Stimulated activated CD8-positive, alpha-beta memory T cell treated with anti-CD3 and anti-CD28 coated beads, Interleukin-4, amount 100 ng/mL, for 48 hours (primary cell): ENCODE measurements around the gene ALDH4A1.

ENCODE experiments used
- DNase-seq: peaks from one replicate; pipeline ENCODE4 v3.0.0-alpha.2; 2020

Gene ALDH4A1

DNA sequence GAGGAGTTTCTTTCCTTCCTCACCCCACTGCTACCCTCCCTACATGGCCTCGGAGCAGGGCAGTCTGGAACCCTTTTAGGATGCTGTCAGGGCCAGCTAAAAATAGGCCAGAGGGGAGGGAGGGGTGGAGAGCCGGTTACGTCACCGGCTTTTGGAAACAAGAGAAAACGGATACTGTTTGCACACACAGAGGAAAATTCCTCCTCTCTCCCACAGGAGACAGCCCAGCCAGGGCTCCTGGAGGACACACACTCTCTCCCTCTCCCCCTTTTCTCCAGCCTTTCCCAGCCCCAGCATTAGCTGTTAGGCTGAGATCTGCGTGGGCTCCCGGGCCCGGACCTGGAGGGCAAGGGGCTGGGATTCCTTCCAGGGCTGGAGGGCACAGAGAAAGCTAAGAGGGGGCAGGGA lies 20.0 kb upstream of the ALDH4A1 start:
- DNase-seq: no peak

DNA sequence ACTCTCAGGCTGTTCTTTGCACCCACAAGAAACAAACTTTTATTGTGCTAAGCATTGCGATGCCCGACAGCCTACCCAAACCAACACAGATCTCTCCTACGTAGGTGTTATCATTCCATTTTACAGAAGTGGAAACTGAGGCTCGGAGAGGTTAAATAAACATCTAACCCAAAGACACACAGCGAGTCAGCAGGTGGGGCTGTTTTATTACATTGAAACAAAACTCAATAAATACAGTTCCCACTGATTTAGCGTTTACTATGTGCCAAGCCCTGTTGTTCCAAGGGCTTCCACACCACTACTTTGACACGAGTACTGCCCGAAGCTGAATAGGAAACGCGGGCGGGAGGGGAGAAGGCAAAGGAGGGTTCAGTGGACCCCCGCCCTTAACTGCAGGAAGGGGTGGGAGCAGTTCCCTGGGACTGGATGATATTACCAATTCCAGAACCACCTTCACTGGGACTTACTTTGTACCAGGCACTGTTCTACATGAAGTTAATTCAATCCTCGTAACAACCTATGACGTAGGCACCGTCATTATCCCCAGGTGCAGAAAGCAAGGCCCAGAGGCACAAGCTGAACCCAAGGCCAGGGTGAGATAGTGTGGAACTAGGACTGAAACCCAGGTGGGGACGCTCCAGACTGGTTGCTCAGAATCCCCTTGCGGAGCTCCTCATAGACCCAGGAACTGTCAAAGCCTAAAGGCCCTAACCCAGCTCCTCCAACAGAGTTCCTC lies 19.3 kb upstream of the ALDH4A1 start:
- DNase-seq: no peak

DNA sequence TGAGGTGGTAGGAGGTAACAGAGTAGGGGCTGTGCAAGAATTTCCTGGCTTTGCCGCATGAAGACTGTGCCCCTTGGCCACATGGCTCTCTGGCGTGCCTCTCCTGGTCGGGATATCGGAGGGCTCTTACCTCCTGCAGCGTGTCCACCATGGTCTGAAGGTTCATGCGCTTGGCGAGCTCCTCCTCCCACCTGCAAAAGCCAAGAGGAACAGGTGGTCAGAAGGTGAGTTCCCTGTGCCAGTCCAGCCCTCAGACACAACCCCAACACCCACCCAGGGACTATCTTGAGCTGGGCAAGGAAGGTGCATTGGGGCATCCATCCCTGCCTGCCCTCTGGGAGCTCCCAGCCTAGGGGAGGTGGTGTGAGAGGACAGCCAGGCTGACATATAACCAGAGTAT lies 18.6 kb upstream of the ALDH4A1 start:
- DNase-seq: no peak

DNA sequence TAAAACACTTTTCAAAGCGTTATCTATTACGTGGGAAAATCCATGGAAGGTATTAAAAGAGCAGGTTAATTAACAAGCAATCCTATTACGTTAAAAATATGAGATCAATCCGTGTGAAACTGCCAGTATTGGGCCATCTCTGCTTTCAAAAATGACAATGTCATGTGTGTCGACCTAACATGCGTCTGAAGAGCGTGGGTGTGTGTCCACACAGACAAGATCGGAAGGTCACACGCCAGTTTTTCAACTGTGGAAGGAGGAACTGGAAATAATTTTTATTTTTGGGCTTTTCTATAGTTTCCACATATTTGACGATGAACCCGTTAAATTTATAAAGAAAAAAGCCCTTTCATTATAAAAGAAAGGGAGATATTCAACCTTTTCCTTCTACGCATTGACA lies 17.6 kb upstream of the ALDH4A1 start:
- no peak for DNase-seq

DNA sequence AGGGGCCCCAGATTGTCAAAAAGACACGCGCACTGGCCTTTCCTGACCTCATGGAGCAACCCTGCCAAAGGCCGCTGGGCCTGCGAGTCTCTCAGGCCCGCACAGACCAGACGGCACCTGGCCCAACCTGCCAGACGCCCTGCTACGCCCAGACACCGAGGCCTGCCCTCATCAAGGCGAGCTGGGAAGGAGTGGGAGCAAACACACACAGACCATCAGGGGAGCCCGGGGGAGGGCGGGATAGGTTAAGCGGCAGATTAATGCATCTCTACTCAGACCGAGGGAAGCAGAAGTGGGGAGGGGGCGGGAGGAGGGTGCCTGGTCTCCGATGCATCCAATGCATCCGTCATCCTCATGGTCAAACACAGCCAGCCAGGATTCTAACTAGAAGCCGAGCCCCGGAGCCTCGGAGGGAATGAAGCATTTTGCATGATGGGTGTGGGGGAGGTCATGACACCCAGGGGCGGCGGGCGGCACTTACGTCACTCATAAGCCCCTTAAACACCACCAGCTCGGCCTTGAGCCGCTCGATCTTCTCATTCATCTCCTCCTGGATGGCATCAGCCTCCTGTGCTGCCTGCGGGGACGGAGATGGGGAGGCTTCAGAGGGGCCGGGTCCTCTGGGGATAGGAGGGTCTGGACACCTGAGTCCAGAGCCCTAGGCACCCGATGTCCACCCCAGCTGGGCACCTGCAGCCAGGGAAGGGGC lies 17.0 kb upstream of the ALDH4A1 start:
- DNase-seq: no peak

DNA sequence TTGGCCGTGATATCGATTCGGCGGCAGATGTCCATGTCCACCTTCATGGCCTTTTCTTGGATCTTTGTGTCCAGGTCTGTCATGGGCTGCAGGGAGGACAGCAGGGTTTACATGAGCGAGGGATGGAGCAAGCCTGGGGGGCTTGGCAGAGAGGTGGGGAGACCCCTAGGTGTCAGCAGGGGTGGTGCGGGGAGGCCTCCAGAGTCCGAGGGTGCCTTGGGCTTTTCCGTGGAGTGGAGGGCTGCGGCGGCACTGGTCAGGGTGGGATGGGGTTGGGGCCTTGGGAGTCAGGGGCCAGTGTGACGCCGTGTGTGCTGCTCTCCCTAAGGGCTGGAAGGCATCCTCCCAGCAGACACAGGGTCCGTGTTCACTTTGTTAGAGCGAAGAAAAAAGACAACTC lies 16.1 kb upstream of the ALDH4A1 start:
- no peak for DNase-seq

DNA sequence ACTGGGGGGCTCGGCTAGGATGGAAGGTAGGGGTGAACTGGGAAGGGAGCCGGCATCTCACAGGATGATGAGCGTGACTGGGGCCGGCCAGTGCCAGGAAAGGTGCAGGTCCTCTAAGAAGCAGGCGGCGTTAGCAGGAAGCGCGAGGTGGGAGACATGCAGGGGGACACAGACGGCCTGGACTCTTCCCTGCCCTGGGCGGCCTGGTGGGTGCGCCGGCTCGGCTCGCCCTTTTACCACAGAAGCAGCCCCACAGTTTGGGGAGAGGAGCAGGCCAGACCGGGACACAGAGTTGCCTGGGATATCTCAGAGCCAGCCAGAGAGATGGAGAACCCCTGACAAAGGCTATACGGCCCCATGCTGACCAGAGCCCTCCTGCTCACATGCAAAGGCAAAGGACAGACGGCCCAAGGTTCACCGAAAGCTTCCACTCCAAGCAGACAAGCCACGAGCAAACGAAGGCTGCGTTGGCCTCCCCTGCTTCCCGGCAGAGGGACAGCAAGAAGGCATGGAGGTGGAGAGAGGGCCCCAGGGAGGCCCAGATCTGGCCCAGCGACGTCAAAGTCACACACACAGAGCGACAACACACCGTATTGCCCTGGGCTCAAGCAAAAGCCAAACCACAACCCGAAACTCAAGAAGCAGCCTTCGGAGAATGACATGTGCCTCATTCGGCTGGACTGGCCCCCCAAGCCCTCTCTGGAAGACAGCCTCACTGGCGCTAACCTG lies 14.9 kb upstream of the ALDH4A1 start:
- DNase-seq: no peak

DNA sequence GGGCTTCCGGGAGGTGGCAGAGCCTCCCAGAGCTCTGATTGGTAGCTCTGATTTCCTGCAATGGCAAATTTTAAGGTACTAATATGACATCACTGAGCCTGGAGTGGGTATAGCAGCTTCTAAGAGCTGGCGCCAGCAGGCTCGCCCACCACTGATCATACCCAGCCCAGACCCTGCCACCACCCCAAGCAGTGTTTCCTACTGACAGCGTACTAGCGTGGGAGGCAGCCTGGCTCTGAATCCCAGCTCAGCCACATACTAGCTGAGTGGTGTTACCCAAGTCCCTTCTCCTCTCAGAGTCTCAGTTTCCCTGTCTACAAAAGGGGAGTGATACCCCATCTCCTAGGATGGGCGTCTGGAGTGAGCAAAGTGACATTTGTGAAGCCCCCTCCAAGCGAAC lies 13.0 kb upstream of the ALDH4A1 start:
- no peak for DNase-seq

DNA sequence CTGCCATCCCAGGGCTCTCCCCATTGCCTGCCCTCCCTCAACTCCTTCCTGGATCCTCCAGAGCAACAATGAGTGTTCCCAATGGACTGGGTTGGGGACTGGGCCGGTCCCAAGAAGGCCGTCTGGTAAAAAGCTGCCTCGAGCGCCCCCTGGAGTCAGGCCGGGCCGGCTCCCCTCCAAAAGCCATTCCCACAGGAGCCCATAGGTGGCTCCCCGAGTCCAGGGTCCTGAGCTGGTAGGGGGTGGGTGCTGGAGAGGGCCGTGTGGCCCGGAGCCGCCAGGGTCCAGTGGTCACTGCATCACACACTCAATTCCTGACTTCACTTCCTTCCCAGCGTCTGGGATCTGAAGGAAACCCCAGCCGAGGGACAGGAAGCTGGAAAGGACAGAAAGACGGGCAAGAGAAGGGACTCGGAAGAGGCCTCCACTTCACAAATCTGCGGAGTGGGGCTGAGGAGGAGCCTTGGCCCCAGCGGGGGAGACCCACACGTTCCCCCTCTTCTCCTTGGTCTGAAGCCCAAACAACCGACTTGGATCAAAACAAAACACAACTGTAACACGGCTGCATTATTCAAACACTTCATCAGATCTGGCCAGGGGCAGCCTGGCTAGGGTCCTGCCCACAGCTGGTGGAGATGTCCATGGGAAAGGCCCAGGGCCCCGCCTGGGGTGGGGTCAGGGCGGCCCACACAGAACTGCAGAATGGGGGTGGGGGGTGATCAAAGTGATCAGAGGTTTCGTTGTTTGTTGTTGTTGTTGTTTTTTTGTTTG lies 10.9 kb upstream of the ALDH4A1 start:
- peak; percentile 89 for DNase-seq

DNA sequence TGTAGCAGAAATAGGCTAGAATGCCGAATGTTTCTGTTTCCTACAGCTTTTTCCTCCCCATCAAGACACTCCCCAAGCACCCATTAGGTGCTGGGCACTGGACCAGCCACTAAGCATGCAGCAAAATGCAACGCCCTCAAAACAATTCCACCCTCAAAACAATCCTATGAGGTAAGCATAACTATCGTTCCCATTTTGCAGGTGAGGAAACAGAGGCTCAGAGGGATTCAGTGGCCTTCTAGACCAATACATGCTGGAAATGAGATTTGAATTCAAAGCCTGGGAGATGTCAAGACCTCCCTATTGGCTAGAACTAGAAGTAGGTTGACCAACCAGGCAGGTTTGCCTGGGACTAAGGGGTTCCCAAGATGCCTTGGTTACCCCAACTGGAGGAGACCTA lies 10.2 kb upstream of the ALDH4A1 start:
- no peak for DNase-seq

DNA sequence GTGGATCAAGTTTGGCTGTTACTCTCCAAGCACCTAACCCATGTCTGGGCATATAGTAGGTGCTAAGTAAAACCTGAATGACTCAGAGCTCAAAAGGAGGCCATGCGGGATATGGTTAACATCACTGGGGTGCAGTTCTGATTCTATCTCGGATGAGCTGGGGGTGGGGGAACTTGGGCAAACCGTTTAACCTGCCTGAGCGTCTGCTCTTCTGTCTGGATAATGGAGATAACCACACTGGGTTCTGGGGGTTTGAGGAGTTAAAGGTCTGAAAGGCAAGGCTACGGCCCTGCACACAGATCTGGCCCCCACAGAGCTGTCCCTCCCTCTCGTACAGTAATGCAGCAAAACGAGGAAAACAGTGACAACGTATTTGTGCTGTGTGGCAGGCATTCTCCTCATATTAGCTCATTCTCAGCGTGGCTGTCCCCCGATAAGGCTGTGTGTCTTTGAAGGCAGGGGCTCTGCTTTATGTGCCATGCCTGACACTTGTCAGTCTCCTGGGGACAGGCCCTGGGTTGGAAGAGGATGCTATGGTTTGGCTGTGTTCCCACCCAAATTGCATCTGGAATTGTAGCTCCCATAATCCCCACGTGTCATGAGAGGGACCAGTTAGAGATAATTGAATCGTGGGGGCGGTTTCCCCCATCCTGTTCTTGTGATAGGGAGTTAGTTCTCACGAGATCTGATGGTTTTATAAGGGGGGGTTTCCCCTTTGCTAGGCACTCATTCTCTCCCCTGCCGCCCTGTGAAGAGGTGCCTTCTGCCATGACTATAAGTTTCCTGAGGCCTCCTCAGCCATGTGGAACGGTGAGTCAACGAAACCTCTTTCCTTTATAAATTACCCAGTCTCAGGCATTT lies 6.8 kb upstream of the ALDH4A1 start:
- DNase-seq: no peak

DNA sequence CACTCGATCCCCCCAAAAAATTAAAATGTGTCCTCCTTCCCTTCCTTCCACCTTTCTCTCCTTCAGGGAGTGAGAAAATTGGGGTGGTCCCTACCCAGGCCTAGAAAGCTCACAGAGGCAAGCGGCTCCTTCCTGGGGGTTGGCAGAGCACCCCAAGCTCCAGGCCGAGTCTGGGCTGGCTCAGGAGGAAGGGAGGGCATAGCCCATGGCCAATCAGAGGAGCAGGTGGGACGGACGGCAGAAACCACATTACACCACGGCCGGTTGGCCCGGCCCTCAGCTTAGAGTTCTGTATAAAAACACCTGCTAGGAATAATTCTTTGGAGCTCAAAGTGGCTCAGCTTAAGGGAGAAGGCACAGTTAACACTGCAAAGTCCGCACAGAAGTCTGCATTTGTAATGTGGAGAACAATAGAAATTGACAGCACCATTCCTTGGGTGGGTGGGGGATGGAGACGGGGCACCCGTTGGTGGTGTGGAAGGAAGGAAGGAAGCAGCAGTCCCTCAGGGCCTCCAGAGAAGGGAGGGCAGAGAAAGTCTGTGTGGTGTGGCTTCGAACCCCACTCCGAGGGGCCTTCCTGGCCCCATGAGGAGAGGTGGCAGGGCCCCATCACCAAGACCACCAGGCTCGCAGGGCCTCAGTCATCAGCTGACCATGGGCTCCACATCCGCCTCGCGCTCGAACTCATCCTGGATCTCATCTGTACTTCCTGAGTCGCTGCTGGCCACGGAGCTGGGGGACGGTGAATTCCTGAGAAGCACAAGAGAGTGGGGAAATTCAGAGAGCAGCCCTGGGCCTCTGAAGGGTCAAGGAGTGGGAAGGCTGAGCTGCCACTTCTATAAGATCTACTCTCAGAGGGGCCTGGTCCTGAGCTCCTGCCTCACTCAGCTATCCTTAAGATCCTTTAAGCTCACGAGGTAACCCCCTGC lies 5.8 kb upstream of the ALDH4A1 start:
- DNase-seq: no peak

DNA sequence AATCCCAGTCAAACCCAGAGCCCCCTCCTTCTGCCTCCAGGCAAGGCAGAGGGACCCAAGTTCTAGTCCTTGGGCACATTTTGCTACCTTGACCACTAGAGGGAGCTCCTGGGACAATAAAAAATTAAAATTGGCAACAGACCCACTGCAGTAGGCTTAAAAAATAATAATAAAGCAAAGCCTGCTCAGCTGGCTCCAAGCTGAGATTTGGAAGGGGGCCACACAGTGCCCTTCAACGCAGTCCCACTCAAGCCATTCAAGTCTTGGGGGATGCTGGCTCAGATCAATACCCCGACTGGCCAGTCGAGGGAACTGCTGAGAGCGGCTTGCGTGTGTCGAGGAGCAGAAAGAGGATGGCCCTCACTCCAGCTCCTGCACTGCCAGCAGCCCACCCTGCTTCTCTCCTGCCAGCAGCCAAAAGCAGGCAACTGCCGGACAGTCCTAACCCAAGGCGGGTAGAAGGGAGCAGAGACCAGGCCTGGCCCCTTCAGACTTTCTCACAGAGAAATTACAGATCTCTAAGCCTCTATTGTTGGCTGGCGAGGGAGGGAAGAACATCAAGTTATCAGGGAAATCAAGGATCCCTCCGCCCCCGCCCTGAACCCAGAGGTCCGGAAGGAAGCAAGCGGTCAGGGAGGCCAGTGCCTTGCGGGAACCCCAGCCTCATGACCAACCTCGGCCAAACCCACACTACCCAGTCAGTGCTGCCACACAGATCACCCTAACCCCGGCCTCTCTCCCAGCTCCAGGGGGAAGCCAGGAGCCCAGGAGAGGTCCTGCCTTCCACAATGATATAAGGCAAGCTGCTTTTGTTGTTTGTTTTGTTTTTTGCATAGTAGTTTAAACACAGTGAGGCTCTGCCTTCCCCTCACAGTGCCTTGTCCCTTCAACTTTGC lies 4.9 kb upstream of the ALDH4A1 start:
- peak; percentile 67 for DNase-seq

DNA sequence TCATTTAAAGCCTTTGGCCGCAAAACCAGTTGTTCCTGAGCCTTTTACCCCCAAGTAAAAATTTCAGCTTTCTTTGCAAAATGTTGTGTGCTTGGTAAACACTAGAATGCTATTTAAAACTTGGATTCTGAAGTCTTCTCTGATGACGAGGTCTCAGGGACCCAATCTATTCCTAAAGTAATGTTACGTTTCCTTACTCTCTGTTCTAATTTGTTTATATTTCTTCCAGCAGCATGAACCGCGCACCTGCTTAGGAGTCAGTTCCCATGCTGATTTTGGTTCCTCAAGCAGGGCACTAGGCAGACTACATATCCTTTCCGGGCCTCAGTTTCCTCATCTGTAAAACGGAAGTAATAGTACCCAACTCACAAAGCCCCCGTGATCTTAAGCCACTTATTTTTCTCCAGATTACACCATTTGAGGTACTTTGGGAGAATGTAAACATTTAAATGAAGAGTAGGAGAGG lies 969 bp upstream of the ALDH4A1 start:
- no peak for DNase-seq

DNA sequence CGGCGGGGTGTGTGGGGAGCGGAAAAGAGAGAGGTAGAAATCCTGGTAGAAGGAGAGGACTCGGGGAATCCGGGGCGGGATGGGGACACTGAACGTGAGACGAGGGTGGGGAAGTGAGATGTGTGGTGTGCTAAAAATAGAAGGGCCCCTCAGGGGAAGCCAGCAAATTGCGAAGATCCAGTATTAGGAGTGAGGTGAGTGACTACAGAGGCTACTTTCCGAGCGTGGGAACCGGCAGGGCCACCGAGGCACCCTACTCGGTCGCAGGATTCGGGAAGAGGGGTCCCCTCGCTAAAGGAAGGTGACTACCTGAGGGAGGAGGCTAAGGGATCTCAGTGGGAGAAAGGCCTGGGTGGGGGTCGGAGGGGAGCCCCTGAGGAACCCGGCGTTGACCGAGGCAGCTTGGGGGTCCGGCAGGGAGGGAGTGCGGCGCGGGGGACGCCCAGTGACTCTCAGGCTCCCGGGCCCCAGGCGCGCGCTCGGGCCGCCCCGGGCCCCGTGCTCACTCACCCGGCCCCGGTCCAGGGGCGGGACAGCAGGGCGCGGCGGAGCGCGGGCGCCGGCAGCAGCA lies 318 bp downstream of the ALDH4A1 start:
- peak; percentile 41 for DNase-seq

DNA sequence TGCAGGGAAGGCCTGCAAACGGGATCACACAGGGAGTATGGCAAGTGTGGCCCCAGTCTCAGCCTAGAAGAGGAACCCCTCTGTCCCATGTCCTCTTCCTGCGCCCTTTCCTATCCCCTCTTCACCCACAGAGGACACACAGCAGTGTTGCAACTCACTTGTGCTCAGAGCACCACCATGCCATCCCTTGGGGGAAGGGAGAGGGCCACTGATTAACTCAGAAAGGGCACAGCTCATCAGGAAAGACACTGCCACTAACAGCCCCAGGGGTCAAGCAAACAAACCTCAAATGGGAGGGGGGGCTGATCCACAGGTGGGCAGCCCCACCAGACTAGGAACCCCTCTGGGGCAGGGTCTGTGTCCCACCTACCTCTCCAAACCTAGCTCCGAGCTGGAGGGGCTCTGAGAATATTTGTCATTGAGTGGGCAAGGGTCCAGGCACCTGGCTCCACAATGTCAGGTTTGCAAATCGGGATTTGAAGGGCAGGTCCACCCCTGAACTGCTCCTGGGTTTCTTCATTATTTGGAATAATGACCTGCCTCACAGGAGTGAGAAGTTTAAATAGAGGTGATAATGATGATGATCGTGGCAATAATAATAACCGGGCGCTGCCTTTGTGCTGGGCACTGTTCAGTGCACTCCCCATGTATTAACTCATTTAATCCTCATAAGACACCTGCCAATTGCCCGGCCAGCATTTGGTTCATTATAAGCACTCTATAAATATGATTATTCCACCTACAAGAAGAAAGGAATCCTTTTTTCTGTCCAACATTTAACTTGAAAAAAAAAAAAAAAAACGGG lies 1.0 kb downstream of the ALDH4A1 start:
- no peak for DNase-seq

DNA sequence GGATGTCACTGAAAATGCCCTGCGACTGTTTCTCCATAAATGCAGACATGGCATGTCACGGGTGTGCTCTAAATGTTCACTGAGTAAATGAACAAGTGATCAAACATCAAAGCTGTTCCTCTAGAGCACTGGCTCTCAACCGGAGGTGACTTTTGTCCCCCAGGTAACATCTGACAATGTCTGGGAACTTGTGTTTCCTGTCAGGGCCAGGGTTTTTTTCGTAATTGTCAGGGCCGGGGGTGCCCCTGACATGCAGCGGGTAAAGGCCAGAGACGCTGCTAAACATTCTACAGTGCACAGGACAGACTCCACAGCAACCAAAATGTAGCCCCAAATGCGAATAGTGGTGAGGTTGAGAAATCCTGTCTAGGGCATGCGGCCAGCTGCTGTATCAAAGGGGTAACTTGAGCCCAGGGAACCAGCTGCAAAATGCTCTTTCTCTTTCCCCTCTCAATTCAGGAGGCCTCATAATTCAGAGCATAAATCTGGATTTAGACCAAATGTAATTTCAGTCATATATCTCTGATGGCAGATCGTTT lies 2.0 kb downstream of the ALDH4A1 start:
- no peak for DNase-seq

DNA sequence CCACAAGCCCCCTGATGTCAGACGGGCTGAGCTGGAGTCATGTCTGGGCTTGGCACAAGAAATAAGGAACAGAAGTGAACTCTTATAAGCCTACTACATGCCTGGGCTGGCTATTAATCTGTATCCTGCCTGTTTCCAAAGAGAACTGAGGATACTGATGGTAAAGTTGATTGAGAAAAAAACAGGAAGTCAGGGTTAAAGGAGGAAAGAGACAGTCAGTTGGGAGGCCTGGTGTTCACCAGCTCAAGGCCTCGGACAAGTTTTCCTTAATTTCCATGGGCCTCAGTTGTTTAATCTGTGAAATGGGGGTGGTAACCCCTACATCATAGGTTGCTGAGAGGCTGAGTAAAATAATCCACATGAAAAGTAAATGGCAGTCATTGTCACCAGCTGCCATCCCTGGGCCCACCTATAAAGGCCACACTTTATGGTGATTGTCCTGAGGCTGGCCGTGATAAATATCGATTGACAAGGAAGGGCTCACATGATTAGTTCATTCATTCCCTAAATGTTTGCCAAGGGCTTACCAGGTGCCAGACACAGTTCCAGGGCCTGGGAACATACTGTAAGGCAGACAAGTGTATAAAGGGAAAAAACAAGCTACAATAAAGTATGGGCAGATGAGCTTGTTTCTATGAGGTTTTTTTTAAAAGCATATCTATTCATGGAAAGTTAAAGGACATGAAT lies 2.8 kb downstream of the ALDH4A1 start:
- DNase-seq: no peak
